ENCODE data around the gene CLPTM1L. TPM values are rescaled to one million over a fixed set of nuclear protein-coding genes. Genes with fewer than 3 reads are reported as not detected.
A peak's percentile ranks its signal among the peaks of the same experiment; 100 is the strongest.

CLPTM1L gene
- total RNA-seq, 1 experiment from 2014 or later, result 146 TPM

DNA sequence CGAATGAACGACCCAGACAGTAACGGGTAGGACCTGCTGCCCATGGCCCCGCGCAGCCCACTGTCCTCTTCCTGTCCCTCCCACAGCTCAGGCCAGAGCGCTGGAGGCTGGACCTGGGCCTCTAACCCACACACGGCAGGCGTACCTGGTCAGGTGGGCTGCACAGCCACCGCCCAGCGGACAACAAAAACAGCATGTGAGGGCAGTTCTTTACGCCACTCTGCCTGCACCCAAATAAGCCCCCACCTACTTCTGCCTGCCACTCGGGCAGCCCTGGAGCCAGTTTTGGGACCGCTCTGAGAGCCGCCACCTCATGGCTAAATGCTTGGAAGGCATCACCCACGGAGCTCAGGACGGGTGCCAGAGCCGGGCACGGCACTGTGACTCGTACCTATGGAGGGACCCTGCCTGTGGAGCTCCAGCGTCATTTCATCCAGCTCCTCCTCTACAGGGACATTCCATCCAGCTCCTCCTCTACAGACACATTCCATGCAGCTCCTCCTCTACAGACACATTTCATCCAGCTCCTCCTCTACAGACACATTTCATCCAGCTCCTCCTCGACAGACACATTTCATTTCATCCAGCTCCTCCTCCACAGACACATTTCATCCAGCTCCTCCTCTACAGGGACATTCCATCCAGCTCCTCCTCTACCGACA, 18.9 kb downstream of the CLPTM1L start:
- TF ChIP-seq, protein P1, sequence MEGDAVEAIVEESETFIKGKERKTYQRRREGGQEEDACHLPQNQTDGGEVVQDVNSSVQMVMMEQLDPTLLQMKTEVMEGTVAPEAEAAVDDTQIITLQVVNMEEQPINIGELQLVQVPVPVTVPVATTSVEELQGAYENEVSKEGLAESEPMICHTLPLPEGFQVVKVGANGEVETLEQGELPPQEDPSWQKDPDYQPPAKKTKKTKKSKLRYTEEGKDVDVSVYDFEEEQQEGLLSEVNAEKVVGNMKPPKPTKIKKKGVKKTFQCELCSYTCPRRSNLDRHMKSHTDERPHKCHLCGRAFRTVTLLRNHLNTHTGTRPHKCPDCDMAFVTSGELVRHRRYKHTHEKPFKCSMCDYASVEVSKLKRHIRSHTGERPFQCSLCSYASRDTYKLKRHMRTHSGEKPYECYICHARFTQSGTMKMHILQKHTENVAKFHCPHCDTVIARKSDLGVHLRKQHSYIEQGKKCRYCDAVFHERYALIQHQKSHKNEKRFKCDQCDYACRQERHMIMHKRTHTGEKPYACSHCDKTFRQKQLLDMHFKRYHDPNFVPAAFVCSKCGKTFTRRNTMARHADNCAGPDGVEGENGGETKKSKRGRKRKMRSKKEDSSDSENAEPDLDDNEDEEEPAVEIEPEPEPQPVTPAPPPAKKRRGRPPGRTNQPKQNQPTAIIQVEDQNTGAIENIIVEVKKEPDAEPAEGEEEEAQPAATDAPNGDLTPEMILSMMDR (conservative IDR thresholded peaks at IDR 0.05; ENCODE audit: low read depth, low read length), result no peak
- no peak for TF ChIP-seq EZH2 (IDR thresholded peaks at IDR 0.05; ENCODE audit: borderline replicate concordance, low read depth, low read length, poor library complexity, severe bottlenecking)
- CTCF ChIA-PET, result no interaction called here

GRCh38 chr5:1325191-1325741, 19.6 kb downstream of the CLPTM1L start:
- Histone ChIP-seq H3K36me3 (ENCODE audit: insufficient read depth, low read length, poor library complexity, severe bottlenecking) (peaks cover 44% of the 10 kb centered on the region), H3K27me3 (replicated peaks; ENCODE audit: insufficient read depth, low read depth, low read length, poor library complexity) (no peaks in the 10 kb centered on the region), H3K4me1 (ENCODE audit: insufficient read depth, low read length, poor library complexity, severe bottlenecking) (peaks cover 7% of the 10 kb centered on the region), H3K27ac (ENCODE audit: low read depth, low read length, poor library complexity, severe bottlenecking) (no peak overlapping the region), H3K9me3 (ENCODE audit: low read depth, low read length, poor library complexity, severe bottlenecking) (no peaks in the 10 kb centered on the region), H3K4me3 (ENCODE audit: low read depth, low read length, poor library complexity, severe bottlenecking) (no peak overlapping the region)
- no TSS peak for BruUV-seq (replicated peaks)
- TF ChIP-seq, protein P1 (conservative IDR thresholded peaks at IDR 0.05; ENCODE audit: low read depth, low read length), result no peak
- TF ChIP-seq EZH2 (IDR thresholded peaks at IDR 0.05; ENCODE audit: borderline replicate concordance, low read depth, low read length, poor library complexity, severe bottlenecking), result no peak
- DNase-seq (ENCODE audit: low spot score), result no peak
- ChIA-PET CTCF (no interaction called here), POLR2A (ENCODE audit: low non-redundant PET) (no interaction called here)
- intact Hi-C loops (cut with micrococcal nuclease; ENCODE audit: unreplicated experiment), result no loop called here

More for the DNA sequence above, 18.9 kb downstream of the CLPTM1L start:
- H3K27ac ChIP-seq (ENCODE audit: low read depth, low read length, poor library complexity, severe bottlenecking), result peak overlapping the region; percentile 73
- H3K36me3 ChIP-seq (ENCODE audit: insufficient read depth, low read length, poor library complexity, severe bottlenecking), result peaks cover 43% of the 10 kb centered on the region
- H3K4me1 ChIP-seq (ENCODE audit: insufficient read depth, low read length, poor library complexity, severe bottlenecking), result peaks cover 7% of the 10 kb centered on the region
- intact Hi-C loops (cut with micrococcal nuclease; ENCODE audit: unreplicated experiment), result no loop called here
- POLR2A ChIA-PET (ENCODE audit: low non-redundant PET), result no interaction called here
- no TSS peak for BruUV-seq (replicated peaks)
- H3K9me3 ChIP-seq (ENCODE audit: low read depth, low read length, poor library complexity, severe bottlenecking), result no peaks in the 10 kb centered on the region
- no peak overlapping the region for H3K4me3 ChIP-seq (ENCODE audit: low read depth, low read length, poor library complexity, severe bottlenecking)
- no peaks in the 10 kb centered on the region for H3K27me3 ChIP-seq (replicated peaks; ENCODE audit: insufficient read depth, low read depth, low read length, poor library complexity)
- peak; percentile 41 for DNase-seq (ENCODE audit: low spot score)

DNA sequence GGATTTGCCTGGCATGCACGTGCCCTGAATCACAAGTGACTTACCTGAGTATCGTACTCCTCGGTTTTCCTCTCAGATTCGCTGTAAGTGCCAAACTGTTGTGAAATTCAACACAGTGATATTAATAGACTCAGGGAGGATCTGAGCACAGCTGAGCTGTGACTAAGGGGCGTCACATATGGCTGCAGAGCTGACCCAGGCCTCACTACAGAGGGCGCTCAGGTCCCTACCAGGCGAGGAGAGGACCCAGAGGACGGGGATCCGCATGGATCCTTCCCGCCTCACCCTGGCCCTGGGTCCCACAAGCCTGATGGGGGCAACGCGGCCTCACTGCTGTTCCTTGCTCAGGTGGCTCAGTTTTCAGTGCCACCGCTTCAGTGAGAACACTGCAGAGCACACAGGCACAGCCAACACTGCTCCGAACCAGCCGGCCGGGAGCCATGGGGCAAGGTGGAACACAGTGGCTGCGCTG, 20.1 kb downstream of the CLPTM1L start:
- TF ChIP-seq, protein P1 (conservative IDR thresholded peaks at IDR 0.05; ENCODE audit: low read depth, low read length), result no peak
- no peak for TF ChIP-seq EZH2 (IDR thresholded peaks at IDR 0.05; ENCODE audit: borderline replicate concordance, low read depth, low read length, poor library complexity, severe bottlenecking)
- BruUV-seq (replicated peaks), result no TSS peak
- POLR2A ChIA-PET (ENCODE audit: low non-redundant PET), result no interaction called here
- no peak overlapping the region for H3K4me3 ChIP-seq (ENCODE audit: low read depth, low read length, poor library complexity, severe bottlenecking)
- intact Hi-C loops (cut with micrococcal nuclease; ENCODE audit: unreplicated experiment), result no loop called here
- H3K36me3 ChIP-seq (ENCODE audit: insufficient read depth, low read length, poor library complexity, severe bottlenecking), result peaks cover 49% of the 10 kb centered on the region
- DNase-seq (ENCODE audit: low spot score), result no peak
- H3K27ac ChIP-seq (ENCODE audit: low read depth, low read length, poor library complexity, severe bottlenecking), result no peak overlapping the region
- H3K4me1 ChIP-seq (ENCODE audit: insufficient read depth, low read length, poor library complexity, severe bottlenecking), result peaks cover 7% of the 10 kb centered on the region
- CTCF ChIA-PET, result no interaction called here
- no peaks in the 10 kb centered on the region for H3K27me3 ChIP-seq (replicated peaks; ENCODE audit: insufficient read depth, low read depth, low read length, poor library complexity)
- no peaks in the 10 kb centered on the region for H3K9me3 ChIP-seq (ENCODE audit: low read depth, low read length, poor library complexity, severe bottlenecking)

All from A673 (cell line).